OCI-LY3 (cell line): ENCODE results near the gene ZNF319.

ENCODE experiments used
- H2AFZ ChIP-seq: fragments of 200-600, 300-600 bp; shearing (Covaris generic); 2 replicates; pipeline ENCODE4 v1.6.0; 2014; ENCODE audit warnings: antibody characterized with exemption, low read depth, low read length
- H3K27ac ChIP-seq: fragments of 200-600, 300-600 bp; sonication (generic); 2 replicates; pipeline ENCODE4 v1.5.1; 2014; ENCODE audit warnings: mild to moderate bottlenecking, low read length, moderate library complexity, mixed read lengths
- H3K27me3 ChIP-seq: fragments of 200-600, 300-600 bp; sonication (generic); 2 replicates; pipeline ENCODE4 v1.6.1; 2014; ENCODE audit warnings: low read depth, low read length, mixed read lengths
- H3K36me3 ChIP-seq: fragments of 200-600, 300-600 bp; sonication (generic); replicated peaks from 2 replicates; pipeline ENCODE3; 2014; ENCODE audit warnings: low read depth, low read length, mixed read lengths
- H3K4me1 ChIP-seq: fragments of 300-600, 200-600 bp; sonication (generic); 2 replicates; pipeline ENCODE4 v1.6.1; 2014; ENCODE audit warnings: low read length, mixed read lengths
- H3K4me2 ChIP-seq: fragments of 200-600, 300-600 bp; sonication (generic); 2 replicates; pipeline ENCODE4 v1.6.1; 2014; ENCODE audit warnings: low read length, mixed read lengths
- H3K4me3 ChIP-seq: fragments of 300-600, 200-600 bp; sonication (generic); 2 replicates; pipeline ENCODE4 v1.5.1; 2014; ENCODE audit warnings: antibody characterized with exemption, mild to moderate bottlenecking, low read length, moderate library complexity
- H3K79me2 ChIP-seq: fragments of 300-600, 200-600 bp; shearing (Covaris generic); 2 replicates; pipeline ENCODE4 v1.6.1; 2014; ENCODE audit warnings: mild to moderate bottlenecking, low read length, mixed read lengths
- H3K9ac ChIP-seq: fragments of 300-600, 200-600 bp; shearing (Covaris generic); 2 replicates; pipeline ENCODE4 v1.6.0; 2014; ENCODE audit warnings: mild to moderate bottlenecking, low read length, moderate library complexity
- H3K9me3 ChIP-seq: fragments of 200-600, 300-600 bp; shearing (Covaris generic); 2 replicates; pipeline ENCODE4 v1.6.1; 2014; ENCODE audit warnings: low read length, mixed read lengths; ENCODE audit not compliant: insufficient read depth
- H4K20me1 ChIP-seq: fragments of 200-600, 300-600 bp; sonication (generic); 2 replicates; pipeline ENCODE4 v1.6.1; 2016; ENCODE audit warnings: low read length, mixed read lengths; ENCODE audit not compliant: insufficient read depth
- EZH2phosphoT487 ChIP-seq: fragments of 200-600 bp; shearing (Covaris generic); IDR thresholded peaks from 2 replicates; pipeline ENCODE4 v1.6.1; 2018; ENCODE audit warnings: antibody characterized with exemption, mixed run types, low read depth
- TF ChIP-seq, protein P1 (sequence below): fragments of 200-600, 300-600 bp; sonication (generic); IDR thresholded peaks from 2 replicates; pipeline ENCODE4 v1.5.1; 2014; ENCODE audit warnings: antibody characterized with exemption, low read length, low read depth

The ZNF319 gene

DNA sequence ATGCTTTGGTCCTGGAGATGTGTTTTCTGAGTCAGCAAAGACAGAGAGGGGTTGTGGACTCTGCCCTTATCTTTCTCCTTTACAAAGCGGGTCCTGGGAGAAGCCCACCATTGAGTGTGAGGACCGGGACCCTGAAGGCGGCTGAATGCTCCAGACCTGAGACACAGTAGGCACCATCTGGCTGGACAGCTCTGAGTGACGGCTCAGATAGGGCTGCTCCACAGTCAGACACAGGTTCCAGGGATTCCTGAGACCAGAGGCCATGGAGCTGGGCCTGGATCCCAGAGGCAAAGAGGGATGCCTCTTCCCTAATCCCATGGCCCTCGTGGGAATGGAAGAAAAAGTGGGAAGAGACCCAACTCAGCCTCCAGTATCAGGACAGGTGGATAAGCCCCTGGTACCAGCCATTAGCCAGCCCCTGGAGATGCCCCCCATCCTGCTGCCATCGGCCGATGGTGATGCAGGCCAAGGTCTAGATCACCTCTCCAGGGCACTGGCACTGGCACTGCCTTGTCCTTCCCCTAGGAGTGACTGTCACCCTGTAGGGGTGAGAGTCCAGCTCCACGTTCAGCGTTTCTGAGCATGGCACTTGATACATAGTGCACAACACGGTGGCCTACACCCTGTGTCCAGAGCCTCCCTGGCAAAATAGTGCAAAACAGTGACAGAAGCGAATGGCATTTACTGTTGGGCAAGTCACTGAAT lies 29.8 kb upstream of the ZNF319 start:
- Histone ChIP-seq H3K27me3 (peaks cover 14% of the 10 kb centered on the region), H3K9ac (no peak overlapping the region), H3K4me2 (no peak overlapping the region), H4K20me1 (no peaks in the 10 kb centered on the region; the same call in 1 of the 2 replicates), H3K79me2 (no peaks in the 10 kb centered on the region), H3K4me3 (no peak overlapping the region), H3K27ac (no peak overlapping the region), H3K4me1 (peaks cover 8% of the 10 kb centered on the region), H3K9me3 (no peaks in the 10 kb centered on the region), H3K36me3 (no peaks in the 10 kb centered on the region), H2AFZ (no peak overlapping the region)
- TF ChIP-seq, protein P1, sequence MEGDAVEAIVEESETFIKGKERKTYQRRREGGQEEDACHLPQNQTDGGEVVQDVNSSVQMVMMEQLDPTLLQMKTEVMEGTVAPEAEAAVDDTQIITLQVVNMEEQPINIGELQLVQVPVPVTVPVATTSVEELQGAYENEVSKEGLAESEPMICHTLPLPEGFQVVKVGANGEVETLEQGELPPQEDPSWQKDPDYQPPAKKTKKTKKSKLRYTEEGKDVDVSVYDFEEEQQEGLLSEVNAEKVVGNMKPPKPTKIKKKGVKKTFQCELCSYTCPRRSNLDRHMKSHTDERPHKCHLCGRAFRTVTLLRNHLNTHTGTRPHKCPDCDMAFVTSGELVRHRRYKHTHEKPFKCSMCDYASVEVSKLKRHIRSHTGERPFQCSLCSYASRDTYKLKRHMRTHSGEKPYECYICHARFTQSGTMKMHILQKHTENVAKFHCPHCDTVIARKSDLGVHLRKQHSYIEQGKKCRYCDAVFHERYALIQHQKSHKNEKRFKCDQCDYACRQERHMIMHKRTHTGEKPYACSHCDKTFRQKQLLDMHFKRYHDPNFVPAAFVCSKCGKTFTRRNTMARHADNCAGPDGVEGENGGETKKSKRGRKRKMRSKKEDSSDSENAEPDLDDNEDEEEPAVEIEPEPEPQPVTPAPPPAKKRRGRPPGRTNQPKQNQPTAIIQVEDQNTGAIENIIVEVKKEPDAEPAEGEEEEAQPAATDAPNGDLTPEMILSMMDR, result no peak
- TF ChIP-seq EZH2phosphoT487, result no peak

- Histone ChIP-seq H2AFZ (no peak overlapping the region), H3K4me1 (peaks cover under 1% of the 10 kb centered on the region; the same call in 1 of the 2 replicates), H3K4me2 (no peak overlapping the region), H3K79me2 (no peaks in the 10 kb centered on the region), H3K36me3 (no peaks in the 10 kb centered on the region), H3K9me3 (no peaks in the 10 kb centered on the region), H4K20me1 (no peaks in the 10 kb centered on the region; the same call in 1 of the 2 replicates), H3K27me3 (peaks cover 13% of the 10 kb centered on the region), H3K27ac (no peak overlapping the region), H3K4me3 (no peak overlapping the region), H3K9ac (no peak overlapping the region)
- TF ChIP-seq EZH2phosphoT487, result no peak
- TF ChIP-seq, protein P1, result no peak
Observed at GRCh38 chr16:58029410-58029809, 28.9 kb upstream of the ZNF319 start.

GRCh38 chr16:58028541-58029070 lies 28.1 kb upstream of the ZNF319 start:
- Histone ChIP-seq H4K20me1 (no peaks in the 10 kb centered on the region; the same call in 1 of the 2 replicates), H3K4me2 (no peak overlapping the region), H3K36me3 (no peaks in the 10 kb centered on the region), H3K79me2 (no peaks in the 10 kb centered on the region), H3K27ac (no peak overlapping the region), H2AFZ (no peak overlapping the region), H3K9me3 (no peaks in the 10 kb centered on the region), H3K27me3 (peaks cover 7% of the 10 kb centered on the region), H3K4me1 (no peaks in the 10 kb centered on the region; the same call in 1 of the 2 replicates), H3K9ac (no peak overlapping the region), H3K4me3 (no peak overlapping the region)
- TF ChIP-seq, protein P1, result no peak
- TF ChIP-seq EZH2phosphoT487, result no peak

GRCh38 chr16:58027916-58028455 lies 27.5 kb upstream of the ZNF319 start:
- no peak overlapping the region for H3K4me3 ChIP-seq
- no peaks in the 10 kb centered on the region for H3K9me3 ChIP-seq
- H3K9ac ChIP-seq, result no peak overlapping the region
- no peak for TF ChIP-seq EZH2phosphoT487
- no peaks in the 10 kb centered on the region for H3K36me3 ChIP-seq
- no peaks in the 10 kb centered on the region; the same call in 1 of the 2 replicates for H3K4me1 ChIP-seq
- H3K4me2 ChIP-seq, result no peak overlapping the region
- no peaks in the 10 kb centered on the region; the same call in 1 of the 2 replicates for H4K20me1 ChIP-seq
- H2AFZ ChIP-seq, result no peak overlapping the region
- no peak overlapping the region for H3K27ac ChIP-seq
- H3K27me3 ChIP-seq, result peaks cover 7% of the 10 kb centered on the region
- no peaks in the 10 kb centered on the region for H3K79me2 ChIP-seq
